HG02981 (cell line): Measurements from ENCODE around the gene CLEC2L.

Experiments
- ATAC-seq: cut with Tn5 transposase; IDR thresholded peaks from one replicate; pipeline ENCODE4 v1.9.1; 2021; ENCODE audit warnings: mild to moderate bottlenecking, moderate library complexity; ENCODE audit not compliant: unreplicated experiment

CLEC2L gene

DNA sequence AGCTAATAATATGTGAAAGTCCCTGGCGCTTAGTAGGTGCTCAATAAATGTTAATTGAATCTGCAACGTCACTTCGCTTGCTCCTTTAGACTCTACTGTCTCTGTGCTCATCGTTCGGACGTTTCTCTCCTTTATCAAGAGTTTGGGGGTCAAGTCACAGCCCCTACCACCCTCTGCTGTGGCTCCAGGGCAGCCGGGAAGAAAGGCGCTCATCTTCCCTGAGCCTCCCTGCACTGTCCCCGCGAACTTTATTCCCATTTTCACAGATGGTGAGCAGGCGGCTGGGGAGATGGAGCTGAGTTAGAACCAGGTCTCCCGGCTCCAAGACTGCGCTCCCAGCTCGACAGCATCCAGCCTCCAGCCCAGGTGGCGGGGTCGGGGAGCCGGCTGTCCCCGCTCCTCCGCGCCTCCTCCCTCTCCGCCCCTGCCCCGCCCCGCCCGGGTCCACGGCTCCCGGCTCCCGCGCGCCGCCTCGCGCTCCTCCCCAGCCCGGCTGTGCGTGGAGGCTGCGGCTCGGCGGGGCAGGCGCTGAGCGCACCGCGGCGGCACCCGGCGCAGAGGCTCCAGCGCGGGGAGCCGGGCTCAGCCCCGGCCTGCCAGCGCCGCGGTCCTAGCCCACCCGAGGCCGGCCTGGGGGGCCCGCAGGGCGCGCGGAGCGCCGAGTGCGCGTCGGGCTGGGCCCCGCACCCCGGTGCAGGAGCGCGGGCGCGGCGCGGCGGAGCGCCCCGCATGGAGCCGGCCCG is at the start of gene CLEC2L:
Gene CLEC2L, plus strand, starts transcription at position 487 of the 743 bp plus-strand sequence. Its CDS starts 243 bp downstream, at position 730.
- ATAC-seq, result no peak

DNA sequence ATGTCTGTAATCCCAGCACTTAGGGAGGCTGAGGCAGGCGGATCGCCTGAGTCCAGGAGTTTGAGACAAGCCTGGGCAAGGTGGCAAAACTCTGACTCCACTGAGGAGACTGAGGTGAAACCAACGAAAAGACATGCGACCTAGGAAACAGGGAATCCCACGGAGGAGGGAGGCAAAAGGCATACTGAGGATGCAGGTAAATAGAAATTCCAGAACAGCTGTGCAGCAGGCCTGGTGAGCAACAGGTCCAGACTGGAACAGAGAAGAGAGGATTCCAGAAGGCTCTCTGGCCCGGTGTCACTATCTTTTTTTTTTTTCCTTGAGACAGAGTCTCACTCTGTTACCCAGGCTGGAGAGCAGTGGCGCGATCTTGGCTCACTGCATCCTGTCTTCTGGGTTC is 47.3 kb upstream of the CLEC2L start:
- ATAC-seq, result no peak

DNA sequence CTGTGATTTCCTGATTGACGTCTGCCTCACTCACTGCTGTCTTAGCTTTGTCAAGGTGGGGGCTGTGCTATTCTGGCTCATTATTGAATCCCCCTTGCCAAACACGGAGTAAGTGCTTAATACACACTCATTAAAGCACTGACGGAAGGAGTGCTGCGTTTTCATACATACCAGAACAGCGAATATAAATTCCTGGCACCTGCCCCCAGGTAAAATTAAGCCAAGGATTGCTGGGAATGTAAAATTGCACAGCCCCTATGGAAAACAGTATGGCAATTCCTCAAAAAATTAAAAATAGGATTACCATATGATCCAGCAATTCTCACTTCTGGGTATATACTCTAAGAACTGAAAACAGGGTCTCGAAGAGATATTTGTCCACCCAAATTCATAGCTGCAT is 46.6 kb upstream of the CLEC2L start:
- no peak for ATAC-seq

DNA sequence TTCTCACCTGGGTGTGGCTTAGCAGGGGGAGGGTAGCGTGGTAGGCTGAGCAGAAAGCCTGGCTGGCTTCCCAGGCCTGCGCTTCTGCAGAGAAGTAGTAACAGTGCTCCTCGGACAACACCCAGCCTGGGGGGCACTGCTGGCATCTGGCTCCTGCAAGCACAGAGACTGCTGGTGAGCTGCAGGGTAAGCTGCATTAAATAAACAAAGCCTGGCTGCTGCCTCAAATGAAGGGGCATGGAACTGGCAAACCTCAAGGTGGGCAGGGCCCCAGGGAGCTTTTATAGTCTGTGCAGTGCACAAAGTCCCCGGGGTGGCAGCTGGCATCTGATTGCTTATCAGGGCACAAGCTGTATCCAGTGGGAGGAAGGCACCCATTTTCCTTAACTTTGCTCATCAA is 43.9 kb upstream of the CLEC2L start:
- ATAC-seq, result no peak

DNA sequence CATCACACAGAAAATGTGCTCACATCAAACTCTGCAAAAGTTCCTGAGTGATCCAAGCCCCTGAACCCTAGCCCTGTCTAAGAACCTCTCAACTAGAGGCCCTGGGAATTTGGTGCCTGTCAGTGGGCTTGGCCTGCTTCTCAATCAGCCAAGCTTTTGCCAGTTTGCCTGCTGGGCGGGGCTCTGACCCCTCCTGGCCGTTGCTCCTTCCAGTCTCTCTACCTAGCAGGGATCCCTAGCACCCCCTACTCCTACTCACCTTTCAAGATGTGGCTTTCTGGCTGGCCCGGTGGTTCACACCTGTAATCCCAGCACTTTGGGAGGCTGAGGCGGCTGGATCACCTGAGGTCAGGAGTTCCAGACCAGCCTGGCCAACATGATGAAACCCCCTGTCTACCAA is 42.1 kb upstream of the CLEC2L start:
- no peak for ATAC-seq

DNA sequence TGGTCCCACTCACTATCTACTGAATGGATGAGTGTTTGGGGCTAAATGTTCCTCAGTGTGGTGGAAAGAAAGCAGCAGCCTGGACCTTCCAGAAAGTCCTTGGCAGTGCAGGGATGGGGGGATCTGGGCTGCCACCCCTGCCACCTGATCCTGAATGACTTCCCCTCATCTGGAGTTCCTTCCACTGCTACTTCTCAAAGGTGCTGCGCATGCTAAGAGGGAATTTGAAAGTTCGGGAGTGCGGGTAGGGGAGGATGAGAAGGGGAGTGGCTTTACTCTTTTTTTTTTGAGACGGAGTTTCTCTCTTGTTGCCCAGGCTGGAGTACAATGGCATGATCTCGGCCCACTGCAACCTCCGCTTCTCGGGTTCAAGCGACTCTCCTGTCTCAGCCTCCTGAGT is 41.4 kb upstream of the CLEC2L start:
- no peak for ATAC-seq

DNA sequence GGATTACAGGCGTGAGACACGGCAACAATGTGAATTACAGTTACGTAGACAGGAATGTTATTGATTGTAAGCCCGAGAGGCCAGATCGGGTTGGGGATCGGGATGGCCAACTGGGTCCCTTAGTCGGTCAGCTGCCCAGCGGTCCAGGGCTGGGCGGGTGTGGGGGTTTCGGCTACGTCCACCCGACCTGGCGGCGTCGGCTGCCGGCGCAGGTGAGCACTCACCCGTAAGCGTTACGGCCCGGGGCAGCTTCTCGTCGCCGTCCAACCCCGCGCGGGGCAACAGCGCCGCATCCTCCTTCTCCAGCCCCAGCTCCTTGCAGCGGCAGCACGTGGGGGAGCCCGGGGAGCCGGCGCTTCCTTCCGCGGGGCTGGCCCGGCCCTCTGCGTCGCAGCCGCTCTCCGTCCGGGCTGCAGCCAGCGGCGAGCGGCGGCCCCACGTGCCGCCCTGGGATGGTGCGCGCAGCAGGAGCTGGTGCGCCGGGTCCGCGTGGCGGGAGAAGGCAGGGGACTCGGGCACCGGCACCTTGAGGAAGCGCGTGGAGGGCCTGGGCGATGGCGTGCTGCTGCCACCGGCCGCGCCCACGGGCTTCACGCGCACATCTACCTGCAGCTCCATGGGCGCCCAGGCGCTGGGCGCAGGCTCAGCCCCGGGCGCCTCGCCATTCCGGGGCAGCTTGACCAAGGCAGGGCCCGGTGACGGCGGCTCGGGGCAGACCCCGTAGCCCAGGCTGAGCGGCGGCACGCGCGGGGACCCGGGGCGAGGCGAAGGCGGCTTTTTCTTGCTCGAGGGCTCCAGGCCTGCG is 40.6 kb upstream of the CLEC2L start:
- peak; percentile 27 for ATAC-seq

DNA sequence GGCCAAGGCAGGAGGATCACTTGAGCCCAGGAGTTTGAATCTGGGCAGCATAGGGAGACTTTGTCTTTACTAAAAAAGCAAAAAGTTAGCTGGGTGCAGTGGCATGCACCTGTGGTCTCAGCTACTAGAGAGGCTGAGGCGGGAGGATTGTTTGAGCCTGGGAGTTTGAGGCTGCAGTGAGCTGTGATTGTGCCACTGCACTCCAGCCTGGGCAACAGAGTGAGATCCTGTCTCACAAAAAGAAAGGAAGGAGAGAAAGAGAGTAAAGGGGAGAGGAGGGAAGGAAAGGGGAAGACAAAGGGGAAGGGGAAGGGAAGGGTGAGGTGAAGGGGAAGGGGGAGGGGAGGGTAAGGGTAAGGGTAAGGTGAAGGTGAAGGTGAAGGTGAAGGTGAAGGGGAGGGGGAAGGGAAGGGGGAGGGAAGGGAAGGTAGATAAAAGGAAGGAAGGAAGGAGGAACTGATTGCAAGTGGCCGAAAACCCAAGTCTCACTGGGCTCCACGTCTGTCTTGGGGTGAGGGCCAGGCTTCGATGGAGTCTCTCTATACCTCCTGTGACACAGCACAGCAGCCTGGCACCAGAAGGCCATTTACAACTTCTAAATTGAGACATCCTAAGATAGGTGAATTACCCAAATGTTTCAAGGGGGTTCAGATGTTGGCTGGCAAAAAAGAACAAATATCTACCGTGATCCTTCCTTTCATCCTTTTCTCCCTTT is 36.0 kb upstream of the CLEC2L start:
- no peak for ATAC-seq

DNA sequence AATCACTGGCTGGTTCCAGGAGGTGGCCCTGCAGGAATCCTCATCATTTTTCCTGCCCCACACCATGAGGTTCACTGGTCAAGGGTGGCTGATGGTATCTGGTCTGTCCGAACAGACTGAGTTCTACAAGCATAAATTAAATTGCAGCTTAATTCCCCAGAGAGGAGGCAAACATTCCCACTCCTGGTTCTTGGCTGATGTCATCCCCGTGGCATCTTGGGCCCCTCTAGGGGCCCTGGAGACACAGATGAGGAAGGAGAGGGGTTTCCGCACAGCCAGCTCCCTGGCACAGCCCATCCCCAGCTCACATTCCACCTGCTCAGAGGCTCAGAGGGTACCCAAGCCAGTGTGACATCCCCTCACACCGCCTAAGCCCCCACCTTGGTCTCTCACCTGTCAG is 34.7 kb upstream of the CLEC2L start:
- no peak for ATAC-seq

DNA sequence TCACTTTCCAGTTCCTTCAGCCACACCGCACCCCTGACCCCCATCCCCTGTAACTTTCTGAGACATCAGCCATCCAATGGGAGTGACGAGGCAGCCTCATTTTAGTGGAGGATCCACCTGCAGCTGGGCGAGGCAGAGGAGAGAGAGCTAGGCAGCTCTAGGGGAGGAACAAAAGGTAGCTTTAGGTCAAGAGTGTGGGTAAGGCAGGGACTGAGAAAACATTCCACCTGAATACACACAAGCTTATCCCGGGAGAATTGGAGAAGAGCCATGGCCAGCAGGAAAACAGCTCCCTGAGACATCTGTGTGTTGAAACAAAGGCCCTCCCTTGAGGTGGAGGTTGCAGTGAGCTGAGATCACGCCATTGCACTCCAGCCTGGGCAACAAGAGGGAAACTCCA is 33.4 kb upstream of the CLEC2L start:
- no peak for ATAC-seq

DNA sequence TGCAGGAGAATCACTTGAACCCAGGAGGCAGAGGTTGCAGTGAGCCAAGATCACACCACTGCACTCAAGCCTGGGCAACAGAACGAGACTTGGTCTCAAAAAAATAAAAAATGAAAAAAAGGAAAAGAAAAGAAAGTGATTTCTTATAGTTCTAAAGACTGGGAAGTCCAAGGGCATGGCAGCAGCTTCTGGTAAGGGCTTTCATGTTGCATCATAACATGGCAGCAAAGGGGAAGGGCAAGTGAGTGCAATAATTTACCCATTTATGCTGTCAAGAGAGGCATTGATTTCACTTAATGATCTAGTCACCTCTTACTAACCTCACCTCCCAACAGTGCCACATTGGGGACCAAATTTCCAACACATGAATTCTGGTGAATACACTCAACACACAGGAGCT is 31.2 kb upstream of the CLEC2L start:
- no peak for ATAC-seq

DNA sequence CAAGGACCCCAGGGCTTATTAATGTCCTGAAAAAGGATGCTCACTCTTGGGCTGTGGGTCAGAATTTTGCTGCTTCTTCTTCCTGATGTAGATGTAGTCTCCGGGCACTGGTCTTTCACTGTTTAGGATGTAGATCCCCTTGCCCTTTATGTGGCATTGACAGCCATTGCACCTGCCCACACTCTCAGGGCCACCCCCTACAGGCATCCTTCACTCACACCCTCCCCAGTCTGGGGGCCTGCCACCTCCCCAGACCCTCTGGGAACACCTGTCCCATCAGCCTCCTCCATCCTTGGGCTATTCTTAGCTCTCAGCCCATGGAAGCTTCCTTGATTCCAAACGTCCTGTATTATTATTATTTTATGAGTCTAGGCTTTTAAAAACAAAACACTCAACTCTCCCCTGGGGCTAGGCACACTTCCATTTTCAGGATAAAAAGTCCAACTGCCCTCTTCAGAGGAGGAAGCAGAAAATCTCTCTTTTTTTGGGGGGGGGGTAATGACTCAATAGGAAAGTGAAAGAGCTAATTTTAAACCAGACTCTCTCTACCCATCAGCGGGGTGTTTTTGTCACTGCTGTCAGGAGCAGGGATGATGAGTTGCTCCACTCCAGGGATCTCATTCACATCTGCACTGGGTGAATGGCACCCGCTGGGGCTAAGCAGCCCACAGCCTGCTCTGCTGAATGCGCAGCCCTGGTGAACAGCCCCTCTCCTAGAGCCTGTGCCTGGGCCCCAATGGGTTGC is 28.5 kb upstream of the CLEC2L start:
- ATAC-seq, result peak; percentile 73

DNA sequence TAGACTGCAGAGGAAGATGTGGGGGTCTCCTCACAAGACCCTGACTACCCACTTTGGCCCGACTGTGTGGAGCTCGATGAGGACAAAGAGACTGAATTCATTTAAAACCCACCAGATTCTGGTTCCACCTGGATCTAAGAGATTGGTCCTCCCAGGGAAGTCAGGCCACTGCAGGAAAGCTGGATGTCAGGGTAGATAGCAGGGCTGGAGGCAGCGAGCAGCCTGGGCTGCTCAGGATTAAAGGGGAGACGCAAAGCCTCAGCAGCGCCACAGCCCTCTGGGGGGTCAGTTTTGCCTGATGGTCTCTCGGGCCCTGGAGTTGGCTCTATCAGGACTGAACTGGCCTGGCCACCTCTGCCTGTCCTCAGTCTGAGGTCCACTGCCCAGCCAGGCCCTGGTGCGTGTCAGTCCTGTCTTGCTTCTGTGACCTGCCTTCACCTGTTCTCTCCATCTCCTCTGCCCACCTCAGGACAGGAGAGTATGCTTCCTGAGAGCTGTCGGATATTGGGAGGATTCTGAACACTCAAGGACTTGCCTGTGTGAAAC is 27.8 kb upstream of the CLEC2L start:
- no peak for ATAC-seq

DNA sequence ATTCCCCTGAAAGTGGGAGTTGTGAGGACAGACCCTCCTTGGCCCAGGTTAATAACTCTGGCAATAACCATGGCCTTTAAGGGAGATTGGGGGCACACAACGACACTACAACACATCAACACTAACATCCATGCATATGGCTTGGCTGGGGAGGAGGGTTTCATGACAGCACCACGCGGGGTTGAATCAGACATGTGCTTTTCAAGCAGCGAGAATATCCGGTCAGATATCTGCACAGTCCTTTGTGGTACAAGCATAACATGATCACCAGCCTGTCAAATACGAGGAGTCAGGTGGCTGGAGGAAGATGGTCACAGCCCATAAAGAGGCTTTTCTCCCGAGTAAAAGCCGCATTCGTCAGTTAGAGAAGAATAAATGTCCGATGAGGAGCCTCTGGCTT is 27.0 kb upstream of the CLEC2L start:
- ATAC-seq, result no peak

DNA sequence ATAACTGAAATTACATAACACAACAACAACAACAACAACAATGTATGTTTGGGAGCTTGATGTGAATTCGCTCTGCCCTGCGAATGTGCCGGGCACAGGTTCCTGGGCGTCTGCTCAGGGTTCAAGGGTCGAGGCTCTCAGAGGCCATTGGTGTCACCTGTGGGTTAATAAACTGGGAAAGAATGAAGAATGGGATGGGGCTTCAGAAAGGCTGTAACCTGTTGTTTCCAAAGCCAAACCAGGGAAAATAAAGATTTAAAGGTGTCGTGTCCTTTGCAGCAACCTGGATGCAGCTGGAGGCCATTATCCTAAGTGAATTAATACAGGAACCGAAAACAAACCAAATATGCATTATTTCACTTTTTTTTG is 22.7 kb upstream of the CLEC2L start:
- no peak for ATAC-seq

DNA sequence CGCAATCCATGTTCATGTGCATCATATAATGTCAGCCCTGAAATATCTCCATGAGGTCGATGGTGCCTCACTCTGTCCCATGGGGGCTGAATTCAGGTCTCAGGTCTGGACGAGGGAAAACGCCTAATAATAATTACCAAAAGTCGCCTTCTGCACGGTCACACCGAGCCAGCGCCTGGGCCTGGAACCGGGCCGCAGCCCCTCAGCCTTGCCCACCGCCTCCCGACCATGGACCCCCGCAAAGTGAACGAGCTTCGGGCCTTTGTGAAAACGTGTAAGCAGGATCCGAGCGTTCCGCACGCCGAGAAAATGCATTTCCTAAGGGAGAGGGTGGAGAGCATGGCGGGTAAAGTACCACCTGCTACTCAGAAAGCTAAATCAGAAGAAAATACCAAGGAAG is 21.3 kb upstream of the CLEC2L start:
- ATAC-seq, result no peak

DNA sequence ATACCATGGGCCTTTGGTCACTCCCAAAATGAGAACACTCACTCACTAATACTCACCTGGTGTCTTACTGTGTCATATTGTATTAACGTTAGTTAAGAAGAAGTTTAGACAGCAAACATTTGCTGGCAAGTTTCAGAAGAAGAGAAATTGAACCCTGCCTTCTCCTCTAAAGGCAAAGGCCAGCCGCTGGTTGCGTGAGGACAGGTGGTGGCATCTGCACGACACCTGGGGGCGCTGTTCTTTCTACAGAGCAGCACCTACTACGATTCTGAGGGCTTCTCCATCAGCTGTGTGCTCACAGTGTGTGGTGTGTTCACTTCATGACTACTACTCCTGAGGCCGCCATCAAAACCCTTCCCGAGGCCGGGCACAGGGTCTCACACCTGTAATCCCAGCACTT is 17.9 kb upstream of the CLEC2L start:
- no peak for ATAC-seq

DNA sequence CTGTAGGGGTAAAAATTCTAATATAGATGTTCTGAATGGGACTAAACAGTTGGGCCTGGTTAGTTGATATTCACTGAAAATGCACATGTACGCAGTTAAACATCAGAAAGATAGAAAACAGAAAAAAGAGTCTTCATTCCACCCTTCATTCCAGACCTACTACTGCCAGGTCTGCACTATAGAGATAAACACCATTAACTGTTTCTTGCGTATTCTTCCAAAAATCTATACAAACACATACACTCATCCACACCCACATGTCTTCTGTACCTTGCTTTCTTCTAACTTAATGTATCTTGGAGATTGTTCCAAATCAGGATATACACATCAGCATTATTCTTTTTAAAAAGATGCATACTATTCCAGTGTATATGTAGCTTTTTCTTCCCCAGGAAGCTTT is 13.9 kb upstream of the CLEC2L start:
- ATAC-seq, result no peak

DNA sequence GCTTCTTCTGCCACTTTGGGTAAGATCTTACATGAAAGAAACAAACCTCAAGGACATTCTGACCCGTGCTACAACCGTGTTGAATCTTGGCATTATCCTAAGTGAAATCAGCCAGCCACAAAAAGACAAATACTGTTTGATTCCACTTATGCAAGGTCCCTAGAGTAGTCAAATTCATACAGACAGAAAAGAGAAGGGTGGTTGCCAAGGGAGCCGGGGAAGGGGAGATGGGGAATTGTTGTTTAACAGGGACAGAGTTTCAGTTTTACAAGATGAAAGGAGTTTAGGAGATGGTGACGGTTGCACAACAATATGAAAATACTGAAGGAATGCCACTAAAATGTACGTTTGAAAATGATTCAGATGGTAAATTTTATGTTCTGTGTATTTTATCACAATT is 12.2 kb upstream of the CLEC2L start:
- no peak for ATAC-seq

DNA sequence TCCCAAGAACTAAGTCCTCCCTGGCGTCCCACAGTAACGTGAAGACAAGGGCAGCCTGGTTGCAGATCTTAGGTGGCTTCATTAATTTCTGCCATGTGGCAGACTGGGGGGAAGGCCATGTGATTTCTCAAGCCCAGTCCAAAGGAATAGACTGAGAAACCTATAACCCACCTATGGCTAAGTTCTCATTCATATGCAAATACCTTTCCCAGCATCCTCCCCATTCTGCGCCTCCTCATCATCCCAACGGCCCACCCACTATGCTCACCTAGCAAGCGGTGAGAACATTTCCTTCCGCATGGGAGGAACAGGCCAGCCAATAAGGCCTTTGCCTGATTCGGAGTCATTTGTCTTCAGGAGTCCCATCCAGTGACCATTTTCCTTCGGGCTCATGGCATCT is 8.2 kb upstream of the CLEC2L start:
- ATAC-seq, result no peak

DNA sequence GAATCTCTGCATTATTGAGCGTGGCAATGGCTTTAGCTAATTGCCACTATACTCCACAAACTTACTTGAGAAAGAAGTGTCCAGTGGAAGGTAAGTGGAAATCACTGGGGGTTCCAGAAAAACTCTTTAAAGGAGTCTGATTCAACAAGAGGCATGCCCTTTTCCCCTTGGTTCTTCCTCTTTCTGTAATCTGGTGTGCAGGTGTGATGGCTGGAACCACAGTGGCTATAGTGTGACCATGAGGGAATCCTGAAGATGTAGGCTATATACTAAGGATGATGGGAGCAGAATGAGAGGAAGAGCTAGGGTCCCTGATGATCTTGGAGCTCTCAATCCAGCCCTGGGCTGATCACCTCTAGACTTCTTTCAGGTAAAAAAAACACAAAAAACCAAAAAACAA is 2.0 kb upstream of the CLEC2L start:
- ATAC-seq, result no peak
